ENCODE results near the gene YDJC. TPM values are rescaled to one million over a fixed set of nuclear protein-coding genes. Genes with fewer than 3 reads are reported as not detected.

The YDJC gene
- total and polyA plus RNA-seq, 2 donors (not counting 1 experiment from before 2014, with no cell fraction given), result 48.8 to 82.8 TPM

DNA sequence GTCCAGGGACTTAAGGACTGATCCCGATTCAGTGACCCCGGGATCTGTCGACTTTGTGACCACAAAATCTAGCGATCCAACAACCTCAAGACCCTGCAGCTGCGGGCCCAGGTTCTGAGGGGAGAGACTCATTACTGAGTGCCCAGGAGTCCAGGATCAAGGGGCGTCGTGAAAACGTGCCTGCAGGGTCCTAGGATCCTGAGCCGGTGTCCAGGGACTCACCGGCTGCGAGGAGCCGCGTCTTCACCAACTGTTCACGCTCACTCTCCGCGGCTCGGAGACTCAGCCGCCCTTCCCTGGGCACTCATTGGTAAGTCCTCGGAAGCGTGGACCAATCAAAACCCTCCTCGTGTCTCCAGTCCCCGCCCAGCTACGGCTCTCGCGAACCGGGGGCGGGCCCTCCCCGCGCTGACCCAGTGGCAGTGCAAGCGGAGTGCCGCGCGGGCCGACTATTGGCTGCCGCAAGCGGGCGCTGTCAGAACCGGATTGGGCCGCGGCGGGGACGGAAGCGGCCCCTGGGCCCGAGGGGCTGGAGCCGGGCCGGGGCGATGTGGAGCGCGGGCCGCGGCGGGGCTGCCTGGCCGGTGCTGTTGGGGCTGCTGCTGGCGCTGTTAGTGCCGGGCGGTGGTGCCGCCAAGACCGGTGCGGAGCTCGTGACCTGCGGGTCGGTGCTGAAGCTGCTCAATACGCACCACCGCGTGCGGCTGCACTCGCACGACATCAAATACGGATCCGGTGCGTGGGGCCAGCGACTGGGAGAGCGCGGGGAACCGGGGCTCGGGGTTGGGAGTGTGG lies 12.2 kb upstream of the YDJC start, which contains the start of gene SDF2L1:
Gene SDF2L1 (plus strand): TSS at position 514 of the 795 bp plus-strand sequence. CDS start 35 bp downstream, at position 549.
- Histone ChIP-seq H3K79me2 (ENCODE audit: control insufficient read depth, insufficient read depth, low read length) (peaks cover 7% of the 10 kb centered on the region), H2AFZ (ENCODE audit: insufficient read depth, low read depth, low read length, poor library complexity, severe bottlenecking) (peak within 1 kb of the TSS; percentile 99), H3K27me3 (replicated peaks in 1 of 4; ENCODE audit: control extremely low read depth in 1 of 4, control insufficient read depth in 3 of 4, insufficient read depth in 4 of 4, low read length in 3 of 4) (no peaks in the 10 kb centered on the region), H4K20me1 (ENCODE audit: control insufficient read depth, insufficient read depth, low read length, poor library complexity, severe bottlenecking) (peaks cover 10% of the 10 kb centered on the region), H3K4me3 (ENCODE audit: control extremely low read depth in 1 of 5, extremely low read depth in 1 of 5, insufficient read depth in 1 of 5, low read depth in 2 of 5, low read length in 4 of 5) (peak within 1 kb of the TSS; percentile 50 to 93 (median 75)), H3K4me1 (ENCODE audit: control insufficient read depth in 2 of 2, insufficient read depth in 2 of 2, low read length in 2 of 2) (peaks cover 12 to 27% of the 10 kb centered on the region in 2 donors), H3K9me3 (ENCODE audit: control extremely low read depth in 1 of 3, control insufficient read depth in 2 of 3, insufficient read depth in 1 of 3, low read length in 2 of 3) (peaks cover 0 to 3% (median 0%) of the 10 kb centered on the region in 3 donors), H3K4me2 (replicated peaks; ENCODE audit: low read depth, low read length, poor library complexity, severe bottlenecking) (peak within 1 kb of the TSS; percentile 100), H3K36me3 (replicated peaks in 1 of 2; ENCODE audit: control extremely low read depth in 1 of 2, control insufficient read depth in 1 of 2, extremely low read depth in 1 of 2, insufficient read depth in 2 of 2, low read length in 1 of 2) (peaks cover 0 to 5% of the 10 kb centered on the region in 2 experiments), H3K27ac (ENCODE audit: low read length in 2 of 2) (peak within 1 kb of the TSS; percentile 41 to 84), H3K9ac (ENCODE audit: low read length) (peak within 1 kb of the TSS; percentile 93)
- ATAC-seq (ENCODE audit: low read depth) (peak; percentile 96), DNase-seq (peak; percentile 98)
- TF ChIP-seq, protein P1, sequence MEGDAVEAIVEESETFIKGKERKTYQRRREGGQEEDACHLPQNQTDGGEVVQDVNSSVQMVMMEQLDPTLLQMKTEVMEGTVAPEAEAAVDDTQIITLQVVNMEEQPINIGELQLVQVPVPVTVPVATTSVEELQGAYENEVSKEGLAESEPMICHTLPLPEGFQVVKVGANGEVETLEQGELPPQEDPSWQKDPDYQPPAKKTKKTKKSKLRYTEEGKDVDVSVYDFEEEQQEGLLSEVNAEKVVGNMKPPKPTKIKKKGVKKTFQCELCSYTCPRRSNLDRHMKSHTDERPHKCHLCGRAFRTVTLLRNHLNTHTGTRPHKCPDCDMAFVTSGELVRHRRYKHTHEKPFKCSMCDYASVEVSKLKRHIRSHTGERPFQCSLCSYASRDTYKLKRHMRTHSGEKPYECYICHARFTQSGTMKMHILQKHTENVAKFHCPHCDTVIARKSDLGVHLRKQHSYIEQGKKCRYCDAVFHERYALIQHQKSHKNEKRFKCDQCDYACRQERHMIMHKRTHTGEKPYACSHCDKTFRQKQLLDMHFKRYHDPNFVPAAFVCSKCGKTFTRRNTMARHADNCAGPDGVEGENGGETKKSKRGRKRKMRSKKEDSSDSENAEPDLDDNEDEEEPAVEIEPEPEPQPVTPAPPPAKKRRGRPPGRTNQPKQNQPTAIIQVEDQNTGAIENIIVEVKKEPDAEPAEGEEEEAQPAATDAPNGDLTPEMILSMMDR (IDR thresholded peaks at IDR 0.05), result no peak
- no peak for TF ChIP-seq EZH2 (IDR thresholded peaks at IDR 0.05; ENCODE audit: borderline replicate concordance, insufficient read depth, low read depth, low read length, poor library complexity, severe bottlenecking)
- under 1% methylated on average over 76 of the region's 76 CpGs for WGBS (ENCODE audit: insufficient coverage)
- Mint-ChIP-seq H3K27ac (peak within 1 kb of the TSS; percentile 78), H3K4me1 (peaks cover 26% of the 10 kb centered on the region), H3K4me3 (peak within 1 kb of the TSS; percentile 82), H3K9me3 (ENCODE audit: insufficient read depth) (no peaks in the 10 kb centered on the region), H3K27me3 (no peaks in the 10 kb centered on the region)
- POLR2A ChIA-PET, result interaction anchor here (0.6 to 2.2 kb wide), 8 partner anchors 9 to 56 kb away, joined by 3 to 16 read pairs (median 6); partner anchors contain the start of genes CCDC116, PPIL2 and YDJC
- CTCF ChIA-PET, result interaction anchor here (0.6 to 7.9 kb wide), 11 partner anchors 10 to 756 kb away, joined by 3 to 168 read pairs (median 4); partner anchors contain the start of genes CCDC116, PPIL2 and YDJC
- intact Hi-C loops (cut with micrococcal nuclease), result loop anchor here (1.0 to 5.0 kb wide), 4 partner anchors 12 to 640 kb away; partner anchors contain the start of genes PPIL2, THAP7 and YDJC
